ENCODE data around the gene KDM4F. TPM values are rescaled to one million over a fixed set of nuclear protein-coding genes. Genes with fewer than 3 reads are reported as not detected.

KDM4F gene
- polyA plus RNA-seq, 1 donor from 2014 or later: not detected

GRCh38 chr11:95070471-95070870, 21.2 kb downstream of the KDM4F start:
- Histone ChIP-seq H3K4me3 (ENCODE audit: low read length) (peak overlapping the region; percentile 89), H3K27me3 (ENCODE audit: insufficient read depth, low read depth, low read length) (no peaks in the 10 kb centered on the region), H2AFZ (ENCODE audit: low read depth, low read length) (no peak overlapping the region), H3K9me3 (ENCODE audit: low read length) (no peaks in the 10 kb centered on the region), H3K36me3 (ENCODE audit: insufficient read depth, low read length) (no peaks in the 10 kb centered on the region), H3K79me2 (replicated peaks; ENCODE audit: insufficient read depth, low read length) (peaks cover 18% of the 10 kb centered on the region), H3F3A (ENCODE audit: insufficient read depth, low read length, poor library complexity, severe bottlenecking) (peaks cover 10% of the 10 kb centered on the region), H4K20me1 (ENCODE audit: insufficient read depth) (no peaks in the 10 kb centered on the region), H3K27ac (ENCODE audit: low read length) (no peak overlapping the region), H3K4me2 (ENCODE audit: low read length) (no peak overlapping the region), H3K9ac (ENCODE audit: low read length) (no peak overlapping the region), H3K9me2 (ENCODE audit: insufficient read depth, low read length) (no peaks in the 10 kb centered on the region)
- TF ChIP-seq EZH2 (IDR thresholded peaks at IDR 0.05; ENCODE audit: borderline replicate concordance, insufficient read depth, low read length, poor library complexity, severe bottlenecking): no peak
- no peak for TF ChIP-seq SMC3 (conservative IDR thresholded peaks at IDR 0.05; ENCODE audit: poor library complexity)
- no peak for TF ChIP-seq EP300 (conservative IDR thresholded peaks at IDR 0.05; ENCODE audit: poor library complexity, severe bottlenecking)
- TF ChIP-seq RAD21 (conservative IDR thresholded peaks at IDR 0.05): no peak
- no peak for TF ChIP-seq MXI1 (conservative IDR thresholded peaks at IDR 0.05; ENCODE audit: poor library complexity, severe bottlenecking)
- TF ChIP-seq REST (IDR thresholded peaks at IDR 0.05; ENCODE audit: borderline replicate concordance): no peak
- TF ChIP-seq TAF1 (IDR thresholded peaks at IDR 0.05; ENCODE audit: low read depth): no peak
- TF ChIP-seq POLR2AphosphoS5 (IDR thresholded peaks at IDR 0.05): no peak
- TF ChIP-seq, protein P1, sequence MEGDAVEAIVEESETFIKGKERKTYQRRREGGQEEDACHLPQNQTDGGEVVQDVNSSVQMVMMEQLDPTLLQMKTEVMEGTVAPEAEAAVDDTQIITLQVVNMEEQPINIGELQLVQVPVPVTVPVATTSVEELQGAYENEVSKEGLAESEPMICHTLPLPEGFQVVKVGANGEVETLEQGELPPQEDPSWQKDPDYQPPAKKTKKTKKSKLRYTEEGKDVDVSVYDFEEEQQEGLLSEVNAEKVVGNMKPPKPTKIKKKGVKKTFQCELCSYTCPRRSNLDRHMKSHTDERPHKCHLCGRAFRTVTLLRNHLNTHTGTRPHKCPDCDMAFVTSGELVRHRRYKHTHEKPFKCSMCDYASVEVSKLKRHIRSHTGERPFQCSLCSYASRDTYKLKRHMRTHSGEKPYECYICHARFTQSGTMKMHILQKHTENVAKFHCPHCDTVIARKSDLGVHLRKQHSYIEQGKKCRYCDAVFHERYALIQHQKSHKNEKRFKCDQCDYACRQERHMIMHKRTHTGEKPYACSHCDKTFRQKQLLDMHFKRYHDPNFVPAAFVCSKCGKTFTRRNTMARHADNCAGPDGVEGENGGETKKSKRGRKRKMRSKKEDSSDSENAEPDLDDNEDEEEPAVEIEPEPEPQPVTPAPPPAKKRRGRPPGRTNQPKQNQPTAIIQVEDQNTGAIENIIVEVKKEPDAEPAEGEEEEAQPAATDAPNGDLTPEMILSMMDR (IDR thresholded peaks at IDR 0.05; ENCODE audit: poor library complexity, severe bottlenecking): no peak

GRCh38 chr11:95072948-95073347, 23.7 kb downstream of the KDM4F start:
- Histone ChIP-seq H3K9me2 (ENCODE audit: insufficient read depth, low read length) (no peaks in the 10 kb centered on the region), H3F3A (ENCODE audit: insufficient read depth, low read length, poor library complexity, severe bottlenecking) (peaks cover 3% of the 10 kb centered on the region), H3K27me3 (ENCODE audit: insufficient read depth, low read depth, low read length) (no peaks in the 10 kb centered on the region), H3K79me2 (replicated peaks; ENCODE audit: insufficient read depth, low read length) (peaks cover 18% of the 10 kb centered on the region), H2AFZ (ENCODE audit: low read depth, low read length) (no peak overlapping the region), H3K36me3 (ENCODE audit: insufficient read depth, low read length) (no peaks in the 10 kb centered on the region), H3K9me3 (ENCODE audit: low read length) (no peaks in the 10 kb centered on the region), H3K9ac (ENCODE audit: low read length) (no peak overlapping the region), H3K27ac (ENCODE audit: low read length) (no peak overlapping the region), H4K20me1 (ENCODE audit: insufficient read depth) (no peaks in the 10 kb centered on the region), H3K4me2 (ENCODE audit: low read length) (no peak overlapping the region), H3K4me3 (ENCODE audit: low read length) (no peak overlapping the region)
- TF ChIP-seq EP300 (conservative IDR thresholded peaks at IDR 0.05; ENCODE audit: poor library complexity, severe bottlenecking): no peak

Measured in neural cell (in vitro differentiated cells).